Measurements from ENCODE around the gene ACSS3.

- TF ChIP-seq TAF1 (IDR thresholded peaks at IDR 0.05; ENCODE audit: low read depth) (no peak), CEBPB (IDR thresholded peaks at IDR 0.05) (no peak), EP300 (IDR thresholded peaks at IDR 0.05; ENCODE audit: borderline replicate concordance) (no peak), RAD21 (IDR thresholded peaks at IDR 0.05; ENCODE audit: low read depth) (no peak), CREB1 (IDR thresholded peaks at IDR 0.05; ENCODE audit: low read depth) (no peak), USF1 (IDR thresholded peaks at IDR 0.05) (no peak), REST (IDR thresholded peaks at IDR 0.05; ENCODE audit: low read depth) (no peak)
Observed at GRCh38 chr12:81095501-81096232, 17.8 kb downstream of the ACSS3 start.

All from Ishikawa (cell line).